Endothelial cell of umbilical vein (primary cell): ENCODE measurements around the gene LGALS12. TPM values are rescaled to one million over a fixed set of nuclear protein-coding genes. Genes with fewer than 3 reads are reported as not detected.
"Not testable (repeated sequence)": the region's sequence is repeated elsewhere in the genome, so short reads cannot be mapped to it uniquely, and the experiment has no call there.

Experiments used
- BruUV-seq: library from RNA; stranded (reverse); fragments of 400-500 nt; replicated peaks from 2 replicates; lab custom pipeline; 2021; lab: Mats Ljungman, UMichigan
- CTCF ChIA-PET: fragments of 300-600, 350-600 bp; sonication (Branson Sonifier 250); formaldehyde crosslinking; loops from one replicate; lab custom pipeline; 2021; ENCODE audit warnings: antibody characterized with exemption, inconsistent platforms; lab: Charles Lee
- POLR2A ChIA-PET: fragments of 300-600, 350-600 bp; sonication (Branson Sonifier 250); formaldehyde crosslinking; loops from one replicate; lab custom pipeline; 2021; ENCODE audit warnings: antibody characterized with exemption, inconsistent platforms; lab: Charles Lee
- DNase-seq: peaks from one replicate; pipeline ENCODE4 v3.0.0-alpha.2; 2011; ENCODE audit warnings: low read depth, low spot score
- FAIRE-seq: peaks from 2 replicates; lab custom pipeline; 2011; peaks lifted over from hg19 to GRCh38; lab: Jason Lieb, UNC
- H2AFZ ChIP-seq: 2 replicates; pipeline ENCODE4 v1.6.0; 2012; ENCODE audit warnings: low read depth, low read length, control low read depth, inconsistent platforms
- H3K27ac ChIP-seq: 2 replicates; pipeline ENCODE4 v1.5.1; 2011; ENCODE audit warnings: low read depth, mild to moderate bottlenecking, control low read depth, low read length, moderate library complexity; ENCODE audit not compliant: insufficient read depth
- H3K27me3 ChIP-seq, 2 experiments: 2 replicates each; pipeline versions ENCODE4 v1.6.0 to v1.6.1; 2011; ENCODE audit warnings: low read length in 2 of 2, mixed read lengths in 1 of 2; ENCODE audit not compliant: control insufficient read depth in 2 of 2, insufficient read depth in 2 of 2
- H3K36me3 ChIP-seq, 2 experiments: 2 replicates in 1 of 2; 3 replicates in 1 of 2; pipeline ENCODE4 v1.5.1; 2011; ENCODE audit warnings: low read length in 2 of 2, mild to moderate bottlenecking in 1 of 2, moderate library complexity in 1 of 2; ENCODE audit not compliant: control insufficient read depth in 2 of 2, insufficient read depth in 2 of 2; ENCODE audit errors: extremely low read depth in 1 of 2
- H3K4me1 ChIP-seq: 3 replicates; pipeline ENCODE4 v1.5.1; 2011; ENCODE audit warnings: mild to moderate bottlenecking, low read length; ENCODE audit not compliant: control insufficient read depth, insufficient read depth; ENCODE audit errors: extremely low read depth
- H3K4me2 ChIP-seq: 2 replicates; pipeline ENCODE4 v1.6.1; 2011; ENCODE audit warnings: low read length, control low read depth, mixed read lengths; ENCODE audit not compliant: insufficient read depth
- H3K4me3 ChIP-seq, 3 experiments: fragments of 200-600 bp in 1 of 3; sonication (generic), shearing (Covaris generic) in 1 of 3; replicated peaks in 1 of 3; 2 replicates each; pipeline ENCODE4 v1.5.1; 2011 to 2016; ENCODE audit warnings: control low read depth in 3 of 3, low read length in 3 of 3, mild to moderate bottlenecking in 2 of 3, inconsistent platforms in 1 of 3, low read depth in 1 of 3, moderate library complexity in 1 of 3; ENCODE audit not compliant: insufficient read depth in 1 of 3
- H3K79me2 ChIP-seq: 2 replicates; pipeline ENCODE4 v1.6.0; 2012; ENCODE audit warnings: low read length, inconsistent platforms; ENCODE audit not compliant: control insufficient read depth, insufficient read depth
- H3K9ac ChIP-seq: replicated peaks from 2 replicates; pipeline ENCODE3; 2011; ENCODE audit warnings: low read length, control low read depth; ENCODE audit not compliant: insufficient read depth; ENCODE audit errors: extremely low read depth
- H3K9me1 ChIP-seq: replicated peaks from 3 replicates; pipeline ENCODE4 v1.6.0; 2011; ENCODE audit warnings: mild to moderate bottlenecking, low read length; ENCODE audit not compliant: control insufficient read depth, insufficient read depth; ENCODE audit errors: extremely low read depth
- H3K9me3 ChIP-seq: replicated peaks from 2 replicates; pipeline ENCODE4 v1.5.1; 2012; ENCODE audit warnings: low read length, inconsistent platforms; ENCODE audit not compliant: control insufficient read depth, insufficient read depth
- H4K20me1 ChIP-seq: replicated peaks from 2 replicates; pipeline ENCODE3; 2011; ENCODE audit warnings: mild to moderate bottlenecking, low read length; ENCODE audit not compliant: control insufficient read depth, insufficient read depth; ENCODE audit errors: extremely low read depth
- EZH2 ChIP-seq: IDR thresholded peaks from 2 replicates; pipeline ENCODE4 v1.6.1; 2012; ENCODE audit warnings: borderline replicate concordance, low read depth, mild to moderate bottlenecking, moderate library complexity, low read length, inconsistent platforms; ENCODE audit not compliant: severe bottlenecking
- GATA2 ChIP-seq: IDR thresholded peaks from 2 replicates; pipeline ENCODE4 v1.7.0; 2011; ENCODE audit warnings: low read depth, mild to moderate bottlenecking, moderate library complexity, mixed read lengths, low read length; ENCODE audit not compliant: insufficient read length, insufficient read depth
- JUN ChIP-seq: IDR thresholded peaks from 2 replicates; pipeline ENCODE4 v1.6.1; 2011; ENCODE audit warnings: borderline replicate concordance, low read depth; ENCODE audit not compliant: insufficient read length, insufficient read depth
- POLR2AphosphoS5 ChIP-seq: IDR thresholded peaks from 2 replicates; pipeline ENCODE4 v1.6.1; 2012; ENCODE audit warnings: low read depth, mild to moderate bottlenecking, control low read depth, low read length, moderate library complexity; ENCODE audit not compliant: insufficient read depth
- dilution Hi-C: fragments of 300-500 bp; cut with MboI; formaldehyde crosslinking; loops from one replicate; pipeline ENCODE4 v1.15.0; 2019; ENCODE audit warnings: low sequenced_read_pairs; ENCODE audit not compliant: extremely low pct_ligation_motif_present
- intact Hi-C: fragments of 100-400 bp; cut with micrococcal nuclease; formaldehyde crosslinking; loops from one replicate; pipeline ENCODE4 v1.10.0; 2022
- polyA plus RNA-seq, 4 experiments: library from polyadenylated mRNA; depleted of rRNA in 3 of 4; stranded (reverse) in 3 of 4; unstranded in 1 of 4; fragments of >200 nt; gene quantifications; 2 replicates each; pipeline versions ENCODE4 v1.2.1 to v1.2.3, GENCODE V29; 2011 to 2012; ENCODE audit warnings: missing spikeins in 1 of 4
- total RNA-seq: library from RNA; stranded (reverse); gene quantifications from 2 replicates; pipeline ENCODE4 v1.2.3, GENCODE V29; 2021
- TF ChIP-seq, protein P1 (sequence below), 2 donors: IDR thresholded peaks; 1 replicate in 1 of 2; 2 replicates in 1 of 2; pipeline ENCODE4 v1.5.1; 2011; ENCODE audit warnings: low read length in 2 of 2, mild to moderate bottlenecking in 2 of 2, moderate library complexity in 2 of 2, control low read depth in 1 of 2, inconsistent platforms in 1 of 2, low read depth in 1 of 2; ENCODE audit not compliant: insufficient read depth in 1 of 2; ENCODE audit errors: extremely low read depth in 1 of 2

The LGALS12 gene
- total and polyA plus RNA-seq, 2 donors (not counting 3 experiments of a cell fraction or from before 2014, with no cell fraction given) = not detected

DNA sequence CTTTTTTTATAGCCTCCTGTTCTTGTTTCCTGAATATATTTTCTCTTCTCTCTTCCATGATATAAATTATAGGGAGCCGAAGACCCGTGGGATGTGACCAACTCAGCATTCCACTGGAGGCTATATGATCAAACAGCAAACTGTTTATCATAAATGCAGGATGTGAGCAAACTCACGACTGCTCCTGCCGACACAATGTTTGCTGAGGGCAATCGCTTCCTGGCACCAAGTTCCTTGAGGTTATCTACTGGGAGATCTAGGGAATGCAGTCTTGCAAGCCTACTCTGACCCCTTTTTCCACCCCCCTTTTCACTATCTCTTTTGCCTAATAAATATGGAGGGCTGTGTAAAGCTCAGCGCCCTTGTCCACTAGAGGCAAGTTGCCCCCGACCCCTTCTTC, 17.3 kb downstream of the LGALS12 start:
- TF ChIP-seq POLR2AphosphoS5 (no peak), GATA2 (no peak), EZH2 (no peak)
- TF ChIP-seq, protein P1, sequence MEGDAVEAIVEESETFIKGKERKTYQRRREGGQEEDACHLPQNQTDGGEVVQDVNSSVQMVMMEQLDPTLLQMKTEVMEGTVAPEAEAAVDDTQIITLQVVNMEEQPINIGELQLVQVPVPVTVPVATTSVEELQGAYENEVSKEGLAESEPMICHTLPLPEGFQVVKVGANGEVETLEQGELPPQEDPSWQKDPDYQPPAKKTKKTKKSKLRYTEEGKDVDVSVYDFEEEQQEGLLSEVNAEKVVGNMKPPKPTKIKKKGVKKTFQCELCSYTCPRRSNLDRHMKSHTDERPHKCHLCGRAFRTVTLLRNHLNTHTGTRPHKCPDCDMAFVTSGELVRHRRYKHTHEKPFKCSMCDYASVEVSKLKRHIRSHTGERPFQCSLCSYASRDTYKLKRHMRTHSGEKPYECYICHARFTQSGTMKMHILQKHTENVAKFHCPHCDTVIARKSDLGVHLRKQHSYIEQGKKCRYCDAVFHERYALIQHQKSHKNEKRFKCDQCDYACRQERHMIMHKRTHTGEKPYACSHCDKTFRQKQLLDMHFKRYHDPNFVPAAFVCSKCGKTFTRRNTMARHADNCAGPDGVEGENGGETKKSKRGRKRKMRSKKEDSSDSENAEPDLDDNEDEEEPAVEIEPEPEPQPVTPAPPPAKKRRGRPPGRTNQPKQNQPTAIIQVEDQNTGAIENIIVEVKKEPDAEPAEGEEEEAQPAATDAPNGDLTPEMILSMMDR (IDR thresholded peaks at IDR 0.05; ENCODE audit: extremely low read depth in 1 of 2, insufficient read depth in 1 of 2, low read depth in 1 of 2, low read length in 2 of 2) = no peak
- H3K27me3 ChIP-seq = peaks cover 0 to 7% of the 10 kb centered on the region in 2 experiments
- intact Hi-C loops (no loop called here), dilution Hi-C loops (no loop called here)
- BruUV-seq = no TSS peak
- no peak overlapping the region for H3K4me3 ChIP-seq
- H3K9me3 ChIP-seq = no peaks in the 10 kb centered on the region
- FAIRE-seq = no peak
- H3K9me1 ChIP-seq = no peaks in the 10 kb centered on the region
- no peaks in the 10 kb centered on the region for H3K4me1 ChIP-seq
- H3K4me2 ChIP-seq = no peak overlapping the region
- H3K36me3 ChIP-seq = no peaks in the 10 kb centered on the region
- CTCF ChIA-PET = interaction anchor here (1.0 to 1.3 kb wide), 2 partner anchors 15 to 26 kb away, joined by 3 read pairs; no protein-coding TSS in a partner anchor
- no peak overlapping the region for H2AFZ ChIP-seq
- no peak overlapping the region for H3K27ac ChIP-seq
- POLR2A ChIA-PET = no interaction called here
- no peaks in the 10 kb centered on the region for H4K20me1 ChIP-seq
- H3K79me2 ChIP-seq = no peaks in the 10 kb centered on the region
- H3K9ac ChIP-seq = no peak overlapping the region
- no peak for DNase-seq

DNA sequence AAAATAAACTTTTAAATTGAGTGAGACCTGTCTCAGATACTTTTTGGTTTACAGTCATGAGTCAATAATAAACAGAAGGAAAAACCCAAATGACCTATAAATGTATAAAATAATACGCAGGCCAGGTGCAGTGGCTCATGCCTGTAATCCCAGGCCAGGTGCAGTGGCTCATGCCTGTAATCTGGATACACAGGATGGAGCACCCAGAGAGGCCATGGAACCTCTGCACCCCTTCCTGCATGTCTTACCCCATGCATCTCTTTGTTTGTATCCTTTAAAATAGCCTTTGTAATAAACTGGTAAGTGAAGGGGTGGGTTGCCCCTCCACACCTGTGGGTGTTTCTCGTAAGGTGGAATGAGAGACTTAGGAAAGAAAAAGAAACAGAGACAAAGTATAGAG, 21.8 kb downstream of the LGALS12 start:
- TF ChIP-seq JUN = no peak
- BruUV-seq = no TSS peak
- DNase-seq (no peak), FAIRE-seq (no peak)
- POLR2A ChIA-PET = no interaction called here
- intact Hi-C loops (no loop called here), dilution Hi-C loops (no loop called here)
- H3K9me3 ChIP-seq = no peaks in the 10 kb centered on the region
- H3K9me1 ChIP-seq = no peaks in the 10 kb centered on the region
- CTCF ChIA-PET = no interaction called here
- H3K79me2 ChIP-seq = no peaks in the 10 kb centered on the region
- H3K9ac ChIP-seq = no peak overlapping the region
- no peaks in the 10 kb centered on the region for H4K20me1 ChIP-seq
- no peaks in the 10 kb centered on the region for H3K4me1 ChIP-seq
- peaks cover 0 to 2% of the 10 kb centered on the region in 2 experiments for H3K27me3 ChIP-seq
- H3K27ac ChIP-seq = no peak overlapping the region
- H2AFZ ChIP-seq = no peak overlapping the region
- H3K36me3 ChIP-seq = no peaks in the 10 kb centered on the region
- H3K4me3 ChIP-seq = no peak overlapping the region
- H3K4me2 ChIP-seq = no peak overlapping the region

DNA sequence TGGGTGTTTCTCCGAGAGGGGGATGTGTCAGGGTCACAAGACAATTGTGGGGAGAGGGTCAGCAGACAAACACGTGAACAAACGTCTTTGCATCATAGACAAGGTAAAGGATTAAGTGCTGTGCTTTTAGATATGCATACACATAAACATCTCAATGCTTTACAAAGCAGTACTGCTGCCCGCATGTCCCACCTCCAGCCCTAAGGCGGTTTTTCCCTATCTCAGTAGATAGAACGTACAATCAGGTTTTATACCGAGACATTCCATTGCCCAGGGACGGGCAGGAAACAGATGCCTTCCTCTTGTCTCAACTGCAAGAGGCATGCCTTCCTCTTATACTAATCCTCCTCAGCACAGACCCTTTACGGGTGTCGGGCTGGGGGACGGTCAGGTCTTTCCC, 22.3 kb downstream of the LGALS12 start:
- DNase-seq, CTCF ChIA-PET, H3K4me3 ChIP-seq, H3K9ac ChIP-seq, H3K9me1 ChIP-seq, FAIRE-seq, H3K79me2 ChIP-seq, dilution Hi-C loops, H3K36me3 ChIP-seq, H3K9me3 ChIP-seq, H2AFZ ChIP-seq, BruUV-seq, intact Hi-C loops, H3K4me1 ChIP-seq, H3K4me2 ChIP-seq, POLR2A ChIA-PET, H4K20me1 ChIP-seq, H3K27me3 ChIP-seq, H3K27ac ChIP-seq: not testable (repeated sequence)
